GM21786 (cell line): ENCODE measurements around the gene CDRT15.
"Not testable (repeated sequence)": the region's sequence is repeated elsewhere in the genome, so short reads cannot be mapped to it uniquely, and the experiment has no call there.

ENCODE experiments used
- ATAC-seq: cut with Tn5 transposase; IDR thresholded peaks from one replicate; pipeline ENCODE4 v1.9.1; 2021; ENCODE audit not compliant: unreplicated experiment

The CDRT15 gene

DNA sequence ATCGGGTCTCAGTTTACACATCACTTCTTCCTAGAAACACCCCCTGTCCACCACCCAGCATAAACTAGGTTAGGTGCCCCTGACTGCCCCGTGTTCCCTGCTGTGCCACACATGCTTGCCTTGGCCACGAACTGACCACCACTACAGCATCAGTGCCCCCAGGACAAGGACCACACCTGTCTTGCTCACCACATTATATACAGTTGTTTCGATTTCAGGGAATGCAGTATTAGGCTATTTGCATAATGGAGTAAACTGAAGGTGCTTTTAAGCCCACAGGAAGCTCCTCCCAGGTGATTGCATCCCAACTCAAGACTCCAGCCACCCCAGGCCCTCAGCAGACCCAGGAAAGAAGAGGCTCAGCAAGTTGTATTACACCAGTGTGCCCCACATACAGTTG lies 50.2 kb downstream of the CDRT15 start:
- not testable (repeated sequence) for ATAC-seq
